ENCODE measurements around the gene ERCC4. TPM values are rescaled to one million over a fixed set of nuclear protein-coding genes. Genes with fewer than 3 reads are reported as not detected.

ERCC4 gene
- total RNA-seq, 1 donor from 2014 or later, result 10.2 TPM

- Mint-ChIP-seq H3K4me3 (no peak overlapping the region), H3K36me3 (ENCODE audit: low read depth) (no peaks in the 10 kb centered on the region), H3K4me1 (peaks cover 59% of the 10 kb centered on the region), H3K27me3 (no peaks in the 10 kb centered on the region), H3K9me3 (peaks cover 4% of the 10 kb centered on the region), H3K27ac (no peak overlapping the region)
- DNase-seq (no peak), ATAC-seq (ENCODE audit: low read depth) (no peak)
- ChIA-PET CTCF (no interaction called here), POLR2A (no interaction called here)
- intact Hi-C loops (cut with micrococcal nuclease), result loop anchor here (5.0 kb wide), 1 partner anchor 43 kb away; no protein-coding TSS in a partner anchor
- no peak for TF ChIP-seq CTCF (IDR thresholded peaks at IDR 0.05)
Observed at GRCh38 chr16:13999895-14000425, 80.0 kb downstream of the ERCC4 start.

- POLR2A ChIA-PET, result no interaction called here
- DNase-seq (no peak), ATAC-seq (ENCODE audit: low read depth) (no peak)
- Mint-ChIP-seq H3K9me3 (peaks cover 4% of the 10 kb centered on the region), H3K4me3 (no peak overlapping the region), H3K36me3 (ENCODE audit: low read depth) (no peaks in the 10 kb centered on the region), H3K27me3 (no peaks in the 10 kb centered on the region), H3K4me1 (peaks cover 55% of the 10 kb centered on the region), H3K27ac (no peak overlapping the region)
- CTCF ChIA-PET, result no interaction called here
- no peak for TF ChIP-seq CTCF (IDR thresholded peaks at IDR 0.05)
- intact Hi-C loops (cut with micrococcal nuclease), result no loop called here
Observed at GRCh38 chr16:14001521-14001920, 81.6 kb downstream of the ERCC4 start.

Other genes starting within 250 kb of the ERCC4 start
- 20.9 and 23.9 TPM in 2 replicates for gene MRTFB, start 151.2 kb downstream of the ERCC4 start, total RNA-seq